ENCODE data around the gene VPS72.

The VPS72 gene

GRCh38 chr1:151144474-151145303, 45.3 kb downstream of the VPS72 start:
- no peak for DNase-seq (ENCODE audit: low spot score)

GRCh38 chr1:151143986-151144385, 46.0 kb downstream of the VPS72 start:
- DNase-seq (ENCODE audit: low spot score), result no peak

GRCh38 chr1:151143057-151143435, 47.0 kb downstream of the VPS72 start:
- DNase-seq (ENCODE audit: low spot score), result no peak

DNA sequence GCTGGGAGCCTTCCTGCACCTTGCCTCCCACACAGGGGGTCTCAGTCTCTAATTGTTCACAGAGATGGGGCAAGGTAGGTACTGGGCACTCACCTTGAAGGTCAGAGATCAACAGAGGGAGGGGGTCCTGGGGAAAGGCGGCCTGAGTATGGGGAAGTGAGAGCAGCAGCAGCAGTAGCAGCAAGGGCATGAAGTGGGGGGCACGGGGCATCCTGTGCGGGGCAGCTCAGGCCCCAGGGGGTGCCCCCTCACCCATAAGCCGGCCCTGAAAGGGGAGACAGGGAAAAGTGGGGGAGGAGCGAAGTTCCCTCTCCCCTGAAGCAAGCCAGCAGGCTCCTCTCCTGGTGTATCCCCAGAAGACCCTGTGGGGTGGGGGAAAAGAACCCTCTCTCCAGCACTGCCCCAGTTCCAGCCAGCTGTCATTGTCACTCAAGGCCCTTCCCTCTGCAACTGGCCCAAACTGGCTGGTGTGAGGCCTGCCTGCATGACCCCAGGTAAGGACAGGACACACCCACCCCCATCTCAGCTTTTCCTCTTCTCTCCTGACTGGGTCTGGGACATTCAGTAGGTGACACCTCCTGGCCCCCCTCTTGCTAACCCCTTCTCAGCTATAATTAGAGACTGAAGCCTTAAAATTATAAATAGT, 47.5 kb downstream of the VPS72 start:
- no peak for DNase-seq (ENCODE audit: low spot score)

DNA sequence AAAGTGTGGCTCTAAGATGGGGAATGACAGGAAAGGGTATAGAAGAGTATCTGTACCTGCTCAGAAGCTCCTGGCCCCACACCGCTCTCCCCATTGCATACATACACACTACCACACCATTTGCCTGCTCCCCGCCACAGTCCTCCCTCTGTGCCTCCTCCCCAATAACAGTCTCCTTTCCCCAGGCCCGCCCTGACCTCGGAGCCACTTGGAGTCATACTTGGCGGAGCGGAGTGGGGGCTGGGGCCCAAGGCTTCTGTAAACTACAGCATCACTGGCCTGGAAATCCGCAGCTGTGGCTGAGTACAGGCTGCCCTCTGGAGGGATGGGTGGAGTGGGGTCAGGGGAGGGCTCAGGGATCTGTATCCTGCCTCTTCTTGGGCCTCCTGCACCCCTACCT, 52.2 kb downstream of the VPS72 start:
- DNase-seq (ENCODE audit: low spot score), result no peak

GRCh38 chr1:151135433-151136385, 54.3 kb downstream of the VPS72 start:
- DNase-seq (ENCODE audit: low spot score), result no peak

- DNase-seq (ENCODE audit: low spot score), result no peak
These were observed 55.0 kb downstream of the VPS72 start for GRCh38 chr1:151134991-151135390.

- DNase-seq (ENCODE audit: low spot score), result no peak
These were observed 55.6 kb downstream of the VPS72 start for GRCh38 chr1:151134396-151134795.

DNA sequence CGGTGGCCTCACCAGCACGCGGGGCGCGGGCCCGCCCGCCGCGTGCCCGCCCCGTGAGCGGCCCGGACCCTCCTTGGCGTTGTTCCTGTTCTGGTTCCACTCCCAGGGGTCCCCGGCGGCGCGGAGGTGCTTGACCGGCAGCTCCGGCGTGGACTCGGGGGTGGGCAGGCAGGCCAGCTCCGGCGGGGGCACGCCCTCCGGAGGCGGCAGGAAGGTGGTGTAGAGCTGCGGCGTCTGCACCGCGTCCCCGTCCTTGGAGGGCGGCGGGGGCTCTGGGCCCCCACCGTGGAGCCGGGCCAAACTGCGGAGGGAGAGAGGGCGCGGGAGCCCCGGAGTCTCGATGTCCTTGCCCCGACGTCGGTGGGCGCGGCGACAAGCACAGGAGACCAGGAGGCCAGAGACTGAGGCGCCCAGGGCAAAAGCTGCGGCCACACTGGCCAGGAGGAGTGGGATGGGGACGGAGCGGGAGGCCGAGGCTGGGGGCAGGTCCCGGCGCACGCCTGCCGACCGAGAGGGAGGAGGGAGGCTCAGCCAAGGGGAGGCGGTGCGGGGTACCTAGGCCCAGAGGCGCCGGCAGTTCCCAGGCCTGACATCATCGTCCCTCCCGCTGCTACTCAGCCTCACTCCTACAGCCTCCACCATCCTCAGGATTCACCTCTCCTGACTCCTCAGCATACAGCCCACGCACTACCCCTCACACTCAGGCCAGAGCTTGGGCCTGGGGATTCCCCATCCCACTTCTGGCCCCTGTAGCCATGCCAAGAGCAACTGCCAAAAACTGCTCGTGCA, 56.8 kb downstream of the VPS72 start:
- no peak for DNase-seq (ENCODE audit: low spot score)

GRCh38 chr1:151132335-151133017, 57.5 kb downstream of the VPS72 start:
- no peak for DNase-seq (ENCODE audit: low spot score)

DNA sequence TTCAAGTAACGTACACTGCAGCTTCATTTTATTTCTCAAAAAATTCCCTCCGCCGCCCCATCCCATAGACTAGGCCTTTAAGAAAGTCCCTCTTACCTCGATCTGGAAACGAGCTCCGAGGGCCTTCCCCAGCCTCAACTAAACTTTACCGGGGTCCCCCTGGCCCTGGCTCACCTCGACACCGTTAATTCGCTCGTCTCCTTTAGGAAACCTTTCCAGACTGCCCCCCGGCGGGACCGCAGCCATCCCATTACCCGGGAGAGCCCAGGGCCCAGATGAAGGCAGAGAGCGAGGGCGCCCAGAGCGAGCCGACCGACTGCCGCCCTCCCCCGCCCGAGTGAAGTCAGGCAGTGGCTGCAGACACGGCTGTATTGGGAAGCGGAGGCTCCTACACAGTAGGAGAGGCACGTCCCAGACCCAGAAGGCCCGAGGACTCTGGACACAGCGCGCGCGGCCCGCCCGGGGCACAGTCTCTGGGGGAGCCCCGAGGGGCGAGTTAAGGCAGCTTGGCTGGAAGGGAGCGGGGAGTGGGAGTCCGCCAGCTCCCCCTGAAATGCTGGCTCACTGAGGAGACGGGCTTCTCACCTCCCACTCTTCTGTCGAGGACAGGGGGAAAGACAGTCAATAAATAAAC, 58.2 kb downstream of the VPS72 start:
- no peak for DNase-seq (ENCODE audit: low spot score)

GRCh38 chr1:151130987-151131586, 58.9 kb downstream of the VPS72 start:
- no peak for DNase-seq (ENCODE audit: low spot score)

- no peak for DNase-seq (ENCODE audit: low spot score)
These were observed 61.2 kb downstream of the VPS72 start for GRCh38 chr1:151128800-151129199.

All from hematopoietic multipotent progenitor cell treated with erythropoietin and hydrocortisone succinate and interleukin-3 and kit ligand, for 17 days (in vitro differentiated cells).